SK-N-MC (cell line): ENCODE results near the gene HMGXB4.

Source experiments
- DNase-seq: peaks from one replicate; pipeline ENCODE4 v3.0.0-alpha.2; 2011; ENCODE audit warnings: low read depth, low spot score
- H3K27ac ChIP-seq: fragments of 200-600 bp; sonication (generic); 2 replicates; pipeline ENCODE4 v1.5.1; 2016; ENCODE audit warnings: mixed run types
- H3K36me3 ChIP-seq: fragments of 200-600 bp; sonication (generic); 2 replicates; pipeline ENCODE4 v1.6.1; 2017; ENCODE audit warnings: antibody characterized with exemption, low read length, mixed read lengths; ENCODE audit not compliant: insufficient read depth
- H3K4me3 ChIP-seq: fragments of 200-600 bp; sonication (generic); 2 replicates; pipeline ENCODE4 v1.5.1; 2016
- H3K9ac ChIP-seq: fragments of 200-600 bp; sonication (generic); 2 replicates; pipeline ENCODE4 v1.8.0; 2017; ENCODE audit warnings: mixed run types, mixed read lengths; ENCODE audit not compliant: insufficient read length
- H3K9me3 ChIP-seq: fragments of 200-600 bp; sonication (generic); 2 replicates; pipeline ENCODE4 v1.6.1; 2017; ENCODE audit warnings: low read depth, mild to moderate bottlenecking, antibody characterized with exemption, low read length, moderate library complexity, mixed read lengths
- EZH2 ChIP-seq: fragments of 200-600 bp; sonication (generic); IDR thresholded peaks from one replicate; pipeline ENCODE4 v1.6.1; 2017; ENCODE audit warnings: antibody characterized with exemption
- FOXP2 ChIP-seq: optimal IDR thresholded peaks from 2 replicates; pipeline ENCODE3; 2011; ENCODE audit warnings: mild to moderate bottlenecking, moderate library complexity; ENCODE audit not compliant: insufficient read depth; ENCODE audit errors: extremely low read length, control extremely low read depth
- POLR2AphosphoS5 ChIP-seq: IDR thresholded peaks from 2 replicates; pipeline ENCODE4 v1.6.1; 2012; ENCODE audit warnings: mild to moderate bottlenecking, low read depth, low read length, borderline replicate concordance

Gene HMGXB4

GRCh38 chr22:35315855-35316745 lies 58.8 kb downstream of the HMGXB4 start:
- Histone ChIP-seq H3K9me3 (no peaks in the 10 kb centered on the region), H3K36me3 (no peaks in the 10 kb centered on the region), H3K9ac (no peak overlapping the region), H3K4me3 (no peak overlapping the region), H3K27ac (no peak overlapping the region)
- no peak for TF ChIP-seq FOXP2
- TF ChIP-seq POLR2AphosphoS5: no peak
- TF ChIP-seq EZH2: no peak
- DNase-seq: no peak

GRCh38 chr22:35316751-35317150 lies 59.5 kb downstream of the HMGXB4 start:
- DNase-seq: no peak
- Histone ChIP-seq H3K9me3 (no peaks in the 10 kb centered on the region), H3K9ac (no peak overlapping the region), H3K4me3 (no peak overlapping the region), H3K36me3 (no peaks in the 10 kb centered on the region), H3K27ac (no peak overlapping the region)
- TF ChIP-seq POLR2AphosphoS5 (no peak), FOXP2 (no peak), EZH2 (no peak)

GRCh38 chr22:35317680-35318290 lies 60.5 kb downstream of the HMGXB4 start:
- H3K9me3 ChIP-seq: no peaks in the 10 kb centered on the region
- H3K9ac ChIP-seq: no peak overlapping the region
- H3K36me3 ChIP-seq: no peaks in the 10 kb centered on the region
- H3K27ac ChIP-seq: no peak overlapping the region
- no peak overlapping the region for H3K4me3 ChIP-seq
- no peak for DNase-seq
- TF ChIP-seq FOXP2: no peak
- no peak for TF ChIP-seq EZH2
- TF ChIP-seq POLR2AphosphoS5: no peak

- H3K9me3 ChIP-seq: no peaks in the 10 kb centered on the region
- no peak for DNase-seq
- no peak for TF ChIP-seq EZH2
- no peak for TF ChIP-seq FOXP2
- TF ChIP-seq POLR2AphosphoS5: no peak
- H3K9ac ChIP-seq: no peak overlapping the region
- H3K36me3 ChIP-seq: peaks cover 2% of the 10 kb centered on the region
- no peak overlapping the region for H3K4me3 ChIP-seq
- no peak overlapping the region for H3K27ac ChIP-seq
Measured at GRCh38 chr22:35318346-35319215, 61.3 kb downstream of the HMGXB4 start.

- Histone ChIP-seq H3K27ac (no peak overlapping the region), H3K36me3 (peaks cover 5% of the 10 kb centered on the region), H3K9me3 (no peaks in the 10 kb centered on the region), H3K9ac (no peak overlapping the region), H3K4me3 (no peak overlapping the region)
- DNase-seq: no peak
- TF ChIP-seq FOXP2 (no peak), POLR2AphosphoS5 (no peak), EZH2 (no peak)
Measured at GRCh38 chr22:35319244-35319985, 62.1 kb downstream of the HMGXB4 start.

GRCh38 chr22:35322126-35322525 lies 64.8 kb downstream of the HMGXB4 start:
- no peak for DNase-seq
- no peak overlapping the region for H3K4me3 ChIP-seq
- no peak for TF ChIP-seq EZH2
- no peak for TF ChIP-seq FOXP2
- TF ChIP-seq POLR2AphosphoS5: no peak
- H3K27ac ChIP-seq: no peak overlapping the region
- H3K9me3 ChIP-seq: no peaks in the 10 kb centered on the region
- H3K36me3 ChIP-seq: peaks cover 7% of the 10 kb centered on the region
- H3K9ac ChIP-seq: no peak overlapping the region

- Histone ChIP-seq H3K9ac (no peak overlapping the region), H3K4me3 (no peak overlapping the region), H3K9me3 (no peaks in the 10 kb centered on the region), H3K36me3 (peaks cover 7% of the 10 kb centered on the region), H3K27ac (no peak overlapping the region)
- no peak for TF ChIP-seq FOXP2
- no peak for TF ChIP-seq EZH2
- TF ChIP-seq POLR2AphosphoS5: no peak
- DNase-seq: no peak
Measured at GRCh38 chr22:35322893-35323292, 65.6 kb downstream of the HMGXB4 start.

GRCh38 chr22:35323305-35323704 lies 66.0 kb downstream of the HMGXB4 start:
- H3K36me3 ChIP-seq: peaks cover 7% of the 10 kb centered on the region

More at GRCh38 chr22:35323305-35323704, 66.0 kb downstream of the HMGXB4 start:
- no peak overlapping the region for H3K27ac ChIP-seq
- H3K9ac ChIP-seq: no peak overlapping the region
- H3K9me3 ChIP-seq: no peaks in the 10 kb centered on the region
- TF ChIP-seq EZH2: no peak
- TF ChIP-seq POLR2AphosphoS5: no peak
- TF ChIP-seq FOXP2: no peak
- no peak overlapping the region for H3K4me3 ChIP-seq
- no peak for DNase-seq
